ENCODE results near the gene RUVBL1. TPM values are rescaled to one million over a fixed set of nuclear protein-coding genes. Genes with fewer than 3 reads are reported as not detected.

Gene RUVBL1
- total and polyA plus RNA-seq, 2 experiments from 2014 or later = 45.0 to 54.4 TPM

GRCh38 chr3:128167973-128168674 is 44.5 kb upstream of the RUVBL1 start:
- in situ Hi-C loops (cut with MboI) = no loop called here

GRCh38 chr3:128167646-128167972 is 44.0 kb upstream of the RUVBL1 start:
- 94 to 95% methylated on average over 8 of the region's 8 CpGs for WGBS, 2 experiments (ENCODE audit: low coverage in 1 of 2, low lambda C conversion rate in 2 of 2, missing lambda C conversion rate in 2 of 2)
- no peaks in the 10 kb centered on the region for H3K4me1 ChIP-seq (ENCODE audit: insufficient read depth)
- no peaks in the 10 kb centered on the region; the same call in 1 of the 2 replicates for H3K79me2 ChIP-seq (ENCODE audit: insufficient read depth)
- no peaks in the 10 kb centered on the region for H3F3A ChIP-seq (ENCODE audit: insufficient read depth)
- H2AFZ ChIP-seq = no peak overlapping the region
- no peaks in the 10 kb centered on the region for H3K36me3 ChIP-seq (ENCODE audit: low read depth)
- H3K9me3 ChIP-seq (ENCODE audit: low read depth) = no peaks in the 10 kb centered on the region
- H3K4me2 ChIP-seq (ENCODE audit: unreplicated experiment) = no peak overlapping the region
- in situ Hi-C loops (cut with MboI) = no loop called here
- H3K27ac ChIP-seq = no peak overlapping the region
- no peak for DNase-seq
- TF ChIP-seq EZH2 (IDR thresholded peaks at IDR 0.05; ENCODE audit: insufficient read depth, poor library complexity, severe bottlenecking) (no peak), EZH2phosphoT487 (IDR thresholded peaks at IDR 0.05; ENCODE audit: insufficient read depth, low read depth) (no peak)
- no peaks in the 10 kb centered on the region for H3K27me3 ChIP-seq (replicated peaks; ENCODE audit: insufficient read depth)
- no peak overlapping the region for H3K9ac ChIP-seq
- no peaks in the 10 kb centered on the region for H3K9me2 ChIP-seq (ENCODE audit: insufficient read depth)
- no peaks in the 10 kb centered on the region for H4K20me1 ChIP-seq (ENCODE audit: insufficient read depth)
- no peak overlapping the region for H3K4me3 ChIP-seq

More at GRCh38 chr3:128167973-128168674, 44.5 kb upstream of the RUVBL1 start:
- Histone ChIP-seq H3K79me2 (ENCODE audit: insufficient read depth) (no peaks in the 10 kb centered on the region; the same call in 1 of the 2 replicates), H3K9me3 (ENCODE audit: low read depth) (no peaks in the 10 kb centered on the region), H3K9ac (no peak overlapping the region), H3K4me2 (ENCODE audit: unreplicated experiment) (no peak overlapping the region), H2AFZ (no peak overlapping the region), H3F3A (ENCODE audit: insufficient read depth) (no peaks in the 10 kb centered on the region), H3K4me3 (no peak overlapping the region), H3K36me3 (ENCODE audit: low read depth) (no peaks in the 10 kb centered on the region), H3K27ac (no peak overlapping the region), H3K9me2 (ENCODE audit: insufficient read depth) (no peaks in the 10 kb centered on the region), H4K20me1 (ENCODE audit: insufficient read depth) (no peaks in the 10 kb centered on the region), H3K27me3 (replicated peaks; ENCODE audit: insufficient read depth) (no peaks in the 10 kb centered on the region), H3K4me1 (ENCODE audit: insufficient read depth) (no peaks in the 10 kb centered on the region)
- TF ChIP-seq EZH2 (IDR thresholded peaks at IDR 0.05; ENCODE audit: insufficient read depth, poor library complexity, severe bottlenecking) (no peak), EZH2phosphoT487 (IDR thresholded peaks at IDR 0.05; ENCODE audit: insufficient read depth, low read depth) (no peak)
- no peak for DNase-seq
- WGBS, 2 experiments (ENCODE audit: low coverage in 1 of 2, low lambda C conversion rate in 2 of 2, missing lambda C conversion rate in 2 of 2) = 74 to 77% methylated on average over 5 of the region's 5 CpGs

GRCh38 chr3:128166971-128167453 is 43.4 kb upstream of the RUVBL1 start:
- H3K9me3 ChIP-seq (ENCODE audit: low read depth) = no peaks in the 10 kb centered on the region
- H3K4me2 ChIP-seq (ENCODE audit: unreplicated experiment) = no peak overlapping the region
- H2AFZ ChIP-seq = no peak overlapping the region
- no peak for DNase-seq
- no peaks in the 10 kb centered on the region; the same call in 1 of the 2 replicates for H3K36me3 ChIP-seq (ENCODE audit: low read depth)
- no peak overlapping the region for H3K27ac ChIP-seq
- no peaks in the 10 kb centered on the region for H3K27me3 ChIP-seq (replicated peaks; ENCODE audit: insufficient read depth)
- no peaks in the 10 kb centered on the region for H3F3A ChIP-seq (ENCODE audit: insufficient read depth)
- H3K9me2 ChIP-seq (ENCODE audit: insufficient read depth) = no peaks in the 10 kb centered on the region
- H3K79me2 ChIP-seq (ENCODE audit: insufficient read depth) = no peaks in the 10 kb centered on the region; the same call in 1 of the 2 replicates
- no peak overlapping the region for H3K9ac ChIP-seq
- H4K20me1 ChIP-seq (ENCODE audit: insufficient read depth) = no peaks in the 10 kb centered on the region
- no peak overlapping the region for H3K4me3 ChIP-seq
- H3K4me1 ChIP-seq (ENCODE audit: insufficient read depth) = no peaks in the 10 kb centered on the region
- in situ Hi-C loops (cut with MboI) = no loop called here
- no peak for TF ChIP-seq EZH2 (IDR thresholded peaks at IDR 0.05; ENCODE audit: insufficient read depth, poor library complexity, severe bottlenecking)
- TF ChIP-seq EZH2phosphoT487 (IDR thresholded peaks at IDR 0.05; ENCODE audit: insufficient read depth, low read depth) = no peak
- 95 to 97% methylated on average over 5 of the region's 5 CpGs for WGBS, 2 experiments (ENCODE audit: low coverage in 1 of 2, low lambda C conversion rate in 2 of 2, missing lambda C conversion rate in 2 of 2)

- no peak overlapping the region for H3K27ac ChIP-seq
- H3K36me3 ChIP-seq (ENCODE audit: low read depth) = no peaks in the 10 kb centered on the region; the same call in 1 of the 2 replicates
- H3K9ac ChIP-seq = no peak overlapping the region
- no peaks in the 10 kb centered on the region for H3K9me2 ChIP-seq (ENCODE audit: insufficient read depth)
- no peaks in the 10 kb centered on the region for H3K4me1 ChIP-seq (ENCODE audit: insufficient read depth)
- in situ Hi-C loops (cut with MboI) = no loop called here
- no peaks in the 10 kb centered on the region for H3K9me3 ChIP-seq (ENCODE audit: low read depth)
- no peak overlapping the region for H3K4me3 ChIP-seq
- WGBS, 2 experiments (ENCODE audit: low coverage in 1 of 2, low lambda C conversion rate in 2 of 2, missing lambda C conversion rate in 2 of 2) = 84 to 90% methylated on average over 5 of the region's 5 CpGs
- H3K4me2 ChIP-seq (ENCODE audit: unreplicated experiment) = no peak overlapping the region
- H2AFZ ChIP-seq = no peak overlapping the region
- H4K20me1 ChIP-seq (ENCODE audit: insufficient read depth) = no peaks in the 10 kb centered on the region
- peaks cover 4% of the 10 kb centered on the region; the same call in 1 of the 2 replicates for H3K79me2 ChIP-seq (ENCODE audit: insufficient read depth)
- no peaks in the 10 kb centered on the region for H3F3A ChIP-seq (ENCODE audit: insufficient read depth)
- TF ChIP-seq EZH2 (IDR thresholded peaks at IDR 0.05; ENCODE audit: insufficient read depth, poor library complexity, severe bottlenecking) = no peak
- TF ChIP-seq EZH2phosphoT487 (IDR thresholded peaks at IDR 0.05; ENCODE audit: insufficient read depth, low read depth) = no peak
- no peak for DNase-seq
- H3K27me3 ChIP-seq (replicated peaks; ENCODE audit: insufficient read depth) = no peaks in the 10 kb centered on the region
These were observed 39.8 kb upstream of the RUVBL1 start for GRCh38 chr3:128163432-128163831.
